GM23338 (cell line): ENCODE data around the gene RAPGEF4. TPM values are rescaled to one million over a fixed set of nuclear protein-coding genes. Genes with fewer than 3 reads are reported as not detected.

Experiments used
- ATAC-seq: fragments of 200-7000 bp; cut with Tn5 transposase; 3 replicates; pipeline ENCODE4 v1.9.1; 2020
- DNase-seq: peaks from one replicate; pipeline ENCODE4 v3.0.0-alpha.2; 2015; ENCODE audit warnings: low spot score
- H2AFZ ChIP-seq: fragments of 200-600 bp; sonication (generic); 2 replicates; pipeline ENCODE4 v1.8.0; 2016; ENCODE audit warnings: antibody characterized with exemption, mild to moderate bottlenecking, moderate library complexity
- H3F3A ChIP-seq: fragments of 200-600 bp; sonication (generic); replicated peaks from 2 replicates; pipeline ENCODE4 v1.8.0; 2017; ENCODE audit warnings: antibody characterized with exemption, mixed run types, low read depth
- H3K27ac ChIP-seq: fragments of 200-600 bp; sonication (generic); 2 replicates; pipeline ENCODE4 v1.6.1; 2016; ENCODE audit warnings: low read depth
- H3K27me3 ChIP-seq: fragments of 200-600 bp; sonication (generic); 2 replicates; pipeline ENCODE4 v1.8.0; 2016; ENCODE audit warnings: mild to moderate bottlenecking, mixed run types, moderate library complexity; ENCODE audit not compliant: insufficient read depth
- H3K36me3 ChIP-seq: fragments of 200-600 bp; sonication (generic); 2 replicates; pipeline ENCODE4 v1.8.0; 2016; ENCODE audit warnings: mild to moderate bottlenecking; ENCODE audit not compliant: insufficient read depth
- H3K4me1 ChIP-seq: fragments of 200-600 bp; sonication (generic); 2 replicates; pipeline ENCODE4 v1.8.0; 2016; ENCODE audit warnings: mild to moderate bottlenecking, moderate library complexity; ENCODE audit not compliant: insufficient read depth
- H3K4me2 ChIP-seq: fragments of 200-600 bp; sonication (generic); 2 replicates; pipeline ENCODE4 v1.7.1; 2017; ENCODE audit warnings: mixed run types
- H3K4me3 ChIP-seq: fragments of 200-600 bp; sonication (generic); 2 replicates; pipeline ENCODE4 v1.6.1; 2016; ENCODE audit warnings: mixed run types
- H3K79me2 ChIP-seq: fragments of 200-600 bp; sonication (generic); replicated peaks from 2 replicates; pipeline ENCODE4 v1.8.0; 2017; ENCODE audit warnings: mild to moderate bottlenecking; ENCODE audit not compliant: insufficient read depth
- H3K9me2 ChIP-seq: fragments of 200-600 bp; sonication (generic); 2 replicates; pipeline ENCODE4 v1.8.0; 2017; ENCODE audit not compliant: insufficient read depth
- H4K20me1 ChIP-seq: fragments of 200-600 bp; sonication (generic); replicated peaks from 2 replicates; pipeline ENCODE4 v1.8.0; 2017; ENCODE audit warnings: mild to moderate bottlenecking; ENCODE audit not compliant: insufficient read depth
- H3K27ac Mint-ChIP-seq: 2 replicates; pipeline ENCODE4 v1.8.0; 2020; ENCODE audit warnings: inconsistent platforms, mild to moderate bottlenecking, moderate library complexity, mixed read lengths
- H3K27me3 Mint-ChIP-seq: 3 replicates; pipeline ENCODE4 v1.8.0; 2022; ENCODE audit warnings: low read depth, mild to moderate bottlenecking, moderate library complexity, mixed read lengths, inconsistent platforms; ENCODE audit not compliant: insufficient read depth, poor library complexity
- H3K36me3 Mint-ChIP-seq: 3 replicates; pipeline ENCODE4 v1.8.0; 2021; ENCODE audit warnings: low read depth, mild to moderate bottlenecking, inconsistent platforms, moderate library complexity, mixed read lengths
- H3K4me1 Mint-ChIP-seq: 3 replicates; pipeline ENCODE4 v1.8.0; 2020; ENCODE audit warnings: mild to moderate bottlenecking, inconsistent platforms, mixed read lengths
- H3K4me3 Mint-ChIP-seq: 3 replicates; pipeline ENCODE4 v1.8.0; 2021; ENCODE audit warnings: moderate library complexity, mild to moderate bottlenecking, inconsistent platforms, mixed read lengths
- H3K9me3 Mint-ChIP-seq: 3 replicates; pipeline ENCODE4 v1.8.0; 2020; ENCODE audit warnings: moderate library complexity, mild to moderate bottlenecking, inconsistent platforms, mixed read lengths
- CTCF ChIP-seq, 2 experiments: fragments of 200-600 bp in 1 of 2; sonication (generic) in 1 of 2; conservative IDR thresholded peaks; 2 replicates each; pipeline versions ENCODE4 v1.5.1 to v1.6.1; 2016 to 2017; ENCODE audit warnings: antibody characterized with exemption in 2 of 2, low read depth in 2 of 2, mild to moderate bottlenecking in 2 of 2, moderate library complexity in 1 of 2
- EZH2phosphoT487 ChIP-seq: fragments of 200-600 bp; sonication (generic); IDR thresholded peaks from one replicate; pipeline ENCODE4 v1.8.1; 2018; ENCODE audit warnings: antibody characterized with exemption; ENCODE audit not compliant: unreplicated experiment
- JUNB ChIP-seq: IDR thresholded peaks from one replicate; pipeline ENCODE4 v1.6.1; 2016; ENCODE audit warnings: antibody characterized with exemption; ENCODE audit not compliant: unreplicated experiment
- POLR2AphosphoS5 ChIP-seq: IDR thresholded peaks from 2 replicates; pipeline ENCODE4 v1.6.1; 2016; ENCODE audit warnings: antibody characterized with exemption, low read depth
- STAT1 ChIP-seq: IDR thresholded peaks from one replicate; pipeline ENCODE4 v1.6.1; 2016; ENCODE audit warnings: antibody characterized with exemption; ENCODE audit not compliant: unreplicated experiment
- ZNF114 ChIP-seq: fragments of 250-450 bp; sonication (Bioruptor Pico); IDR thresholded peaks from 2 replicates; pipeline ENCODE4 v1.5.0; 2020; ENCODE audit warnings: mild to moderate bottlenecking, moderate library complexity
- ZNF462 ChIP-seq: fragments of 250-450 bp; sonication (Bioruptor Pico); IDR thresholded peaks from 2 replicates; pipeline ENCODE4 v1.5.0; 2020; ENCODE audit warnings: mild to moderate bottlenecking, moderate library complexity
- polyA plus RNA-seq: library from polyadenylated mRNA; unstranded; fragments of >200 nt; fragmentation: Nextera tagmentation; extraction: Ambion mirVana; gene quantifications from 2 replicates; pipeline ENCODE4 v1.2.1, GENCODE V29; 2016
- total RNA-seq: library from RNA; depleted of rRNA; stranded (reverse); fragments of >200 nt; shearing (Covaris generic); gene quantifications from 2 replicates; pipeline ENCODE4 v1.2.3, GENCODE V29; 2014
- TF ChIP-seq, protein P1 (sequence below): IDR thresholded peaks from one replicate; pipeline ENCODE4 v1.6.1; 2018; ENCODE audit warnings: antibody characterized with exemption; ENCODE audit not compliant: unreplicated experiment
- TF ChIP-seq, protein P2 (sequence below): IDR thresholded peaks from 2 replicates; pipeline ENCODE4 v1.6.1; 2016; ENCODE audit warnings: antibody characterized with exemption

RAPGEF4 gene
- total and polyA plus RNA-seq, 2 experiments from 2014 or later = 1.7 to 4.7 TPM

- H3K27ac Mint-ChIP-seq = no peak overlapping the region
- Histone ChIP-seq H3K36me3 (no peaks in the 10 kb centered on the region), H3K9me2 (no peaks in the 10 kb centered on the region)
Observed at GRCh38 chr2:172955587-172955986, 219.9 kb downstream of the RAPGEF4 start.

More at GRCh38 chr2:172955587-172955986, 219.9 kb downstream of the RAPGEF4 start:
- DNase-seq = no peak
- no peaks in the 10 kb centered on the region for H3K9me3 Mint-ChIP-seq
- Histone ChIP-seq H3K4me2 (no peak overlapping the region), H3K4me1 (no peaks in the 10 kb centered on the region), H3K79me2 (no peaks in the 10 kb centered on the region), H2AFZ (0 out of 2 replicates have a peak overlapping the region, but pooled peaks have one; percentile 63), H4K20me1 (no peaks in the 10 kb centered on the region), H3K27ac (no peak overlapping the region), H3F3A (no peaks in the 10 kb centered on the region), H3K27me3 (no peaks in the 10 kb centered on the region), H3K4me3 (no peak overlapping the region)
- TF ChIP-seq, protein P1, sequence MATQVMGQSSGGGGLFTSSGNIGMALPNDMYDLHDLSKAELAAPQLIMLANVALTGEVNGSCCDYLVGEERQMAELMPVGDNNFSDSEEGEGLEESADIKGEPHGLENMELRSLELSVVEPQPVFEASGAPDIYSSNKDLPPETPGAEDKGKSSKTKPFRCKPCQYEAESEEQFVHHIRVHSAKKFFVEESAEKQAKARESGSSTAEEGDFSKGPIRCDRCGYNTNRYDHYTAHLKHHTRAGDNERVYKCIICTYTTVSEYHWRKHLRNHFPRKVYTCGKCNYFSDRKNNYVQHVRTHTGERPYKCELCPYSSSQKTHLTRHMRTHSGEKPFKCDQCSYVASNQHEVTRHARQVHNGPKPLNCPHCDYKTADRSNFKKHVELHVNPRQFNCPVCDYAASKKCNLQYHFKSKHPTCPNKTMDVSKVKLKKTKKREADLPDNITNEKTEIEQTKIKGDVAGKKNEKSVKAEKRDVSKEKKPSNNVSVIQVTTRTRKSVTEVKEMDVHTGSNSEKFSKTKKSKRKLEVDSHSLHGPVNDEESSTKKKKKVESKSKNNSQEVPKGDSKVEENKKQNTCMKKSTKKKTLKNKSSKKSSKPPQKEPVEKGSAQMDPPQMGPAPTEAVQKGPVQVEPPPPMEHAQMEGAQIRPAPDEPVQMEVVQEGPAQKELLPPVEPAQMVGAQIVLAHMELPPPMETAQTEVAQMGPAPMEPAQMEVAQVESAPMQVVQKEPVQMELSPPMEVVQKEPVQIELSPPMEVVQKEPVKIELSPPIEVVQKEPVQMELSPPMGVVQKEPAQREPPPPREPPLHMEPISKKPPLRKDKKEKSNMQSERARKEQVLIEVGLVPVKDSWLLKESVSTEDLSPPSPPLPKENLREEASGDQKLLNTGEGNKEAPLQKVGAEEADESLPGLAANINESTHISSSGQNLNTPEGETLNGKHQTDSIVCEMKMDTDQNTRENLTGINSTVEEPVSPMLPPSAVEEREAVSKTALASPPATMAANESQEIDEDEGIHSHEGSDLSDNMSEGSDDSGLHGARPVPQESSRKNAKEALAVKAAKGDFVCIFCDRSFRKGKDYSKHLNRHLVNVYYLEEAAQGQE = no peak
- TF ChIP-seq EZH2phosphoT487 (no peak), STAT1 (no peak), JUNB (no peak), ZNF114 (CRISPR knock-in tag) (no peak), ZNF462 (CRISPR knock-in tag) (no peak), CTCF (conservative IDR thresholded peaks at IDR 0.05; ENCODE audit: low read depth in 2 of 2) (no peak), POLR2AphosphoS5 (no peak)
- TF ChIP-seq, protein P2, sequence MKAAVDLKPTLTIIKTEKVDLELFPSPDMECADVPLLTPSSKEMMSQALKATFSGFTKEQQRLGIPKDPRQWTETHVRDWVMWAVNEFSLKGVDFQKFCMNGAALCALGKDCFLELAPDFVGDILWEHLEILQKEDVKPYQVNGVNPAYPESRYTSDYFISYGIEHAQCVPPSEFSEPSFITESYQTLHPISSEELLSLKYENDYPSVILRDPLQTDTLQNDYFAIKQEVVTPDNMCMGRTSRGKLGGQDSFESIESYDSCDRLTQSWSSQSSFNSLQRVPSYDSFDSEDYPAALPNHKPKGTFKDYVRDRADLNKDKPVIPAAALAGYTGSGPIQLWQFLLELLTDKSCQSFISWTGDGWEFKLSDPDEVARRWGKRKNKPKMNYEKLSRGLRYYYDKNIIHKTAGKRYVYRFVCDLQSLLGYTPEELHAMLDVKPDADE = no peak
- no peaks in the 10 kb centered on the region for H3K36me3 Mint-ChIP-seq
- H3K4me3 Mint-ChIP-seq = no peak overlapping the region
- no peaks in the 10 kb centered on the region for H3K27me3 Mint-ChIP-seq
- peaks cover 23% of the 10 kb centered on the region for H3K4me1 Mint-ChIP-seq
- ATAC-seq = peak; percentile 90
